ENCODE data around the gene DDHD1. TPM values are rescaled to one million over a fixed set of nuclear protein-coding genes. Genes with fewer than 3 reads are reported as not detected.
"Not testable (repeated sequence)": the region's sequence is repeated elsewhere in the genome, so short reads cannot be mapped to it uniquely, and the experiment has no call there.

The DDHD1 gene
- polyA plus RNA-seq, 1 of the 3 experiments (the other 2 are of a cell fraction), result 1.9 TPM

GRCh38 chr14:53090853-53091252 lies 62.3 kb downstream of the DDHD1 start (continued):
- TF ChIP-seq IRF3 (IDR thresholded peaks at IDR 0.05; ENCODE audit: low read depth, low read length), result no peak

GRCh38 chr14:53084954-53085353 lies 68.2 kb downstream of the DDHD1 start:
- CTCF ChIA-PET, result interaction anchor here (1.6 kb wide), 1 partner anchor 14 kb away, joined by 5 read pairs; no protein-coding TSS in a partner anchor
- H3K4me2 ChIP-seq; H4K20me1 ChIP-seq (ENCODE audit: insufficient read depth); H2AFZ ChIP-seq (ENCODE audit: low read depth); H3K9me3 ChIP-seq; DNase-seq; H3K9me2 ChIP-seq; H3K27ac ChIP-seq (ENCODE audit: low read depth in 2 of 2, low read length in 1 of 2); H3K36me3 ChIP-seq (replicated peaks in 1 of 2; ENCODE audit: control insufficient read depth in 1 of 2, insufficient read depth in 2 of 2, low read length in 1 of 2); H3K4me1 ChIP-seq (ENCODE audit: control insufficient read depth in 1 of 2, insufficient read depth in 2 of 2, low read depth in 1 of 2, low read length in 1 of 2); H3F3A ChIP-seq (replicated peaks; ENCODE audit: insufficient read depth); H3K9ac ChIP-seq; H3K79me2 ChIP-seq (ENCODE audit: insufficient read depth); H3K4me3 ChIP-seq (ENCODE audit: low read depth in 2 of 2, low read length in 1 of 2); POLR2A ChIA-PET; H3K27me3 ChIP-seq (ENCODE audit: insufficient read depth): not testable (repeated sequence)
- 85% methylated on average over 5 of the region's 7 CpGs for WGBS (ENCODE audit: low lambda C conversion rate)

- no peak overlapping the region for H2AFZ ChIP-seq (ENCODE audit: low read depth)
- TF ChIP-seq POLR2AphosphoS5 (IDR thresholded peaks at IDR 0.05; ENCODE audit: low read depth, low read length) (no peak), RXRA (IDR thresholded peaks at IDR 0.05; ENCODE audit: borderline replicate concordance, low read depth) (no peak), TCF12 (IDR thresholded peaks at IDR 0.05) (no peak), REST (IDR thresholded peaks at IDR 0.05; ENCODE audit: low read depth, low read length) (no peak), MXI1 (IDR thresholded peaks at IDR 0.05; ENCODE audit: low read depth, low read length) (no peak), RAD21 (IDR thresholded peaks at IDR 0.05; ENCODE audit: low read length) (no peak), IRF3 (IDR thresholded peaks at IDR 0.05; ENCODE audit: low read depth, low read length) (no peak), RFX5 (IDR thresholded peaks at IDR 0.05; ENCODE audit: low read length) (no peak), NFIC (IDR thresholded peaks at IDR 0.05; ENCODE audit: borderline replicate concordance) (no peak), PBX3 (IDR thresholded peaks at IDR 0.05) (no peak), EP300 (IDR thresholded peaks at IDR 0.05; ENCODE audit: borderline replicate concordance in 1 of 2, low read depth in 1 of 2, low read length in 1 of 2) (no peak), CHD2 (IDR thresholded peaks at IDR 0.05; ENCODE audit: low read length, partially characterized antibody) (no peak)
- ChIA-PET POLR2A (no interaction called here), CTCF (interaction anchor here (1.1 to 2.0 kb wide), 4 partner anchors 8 to 242 kb away, joined by 3 to 11 read pairs (median 4); no protein-coding TSS in a partner anchor)
- no peaks in the 10 kb centered on the region for H4K20me1 ChIP-seq (ENCODE audit: insufficient read depth)
- no peak overlapping the region for H3K27ac ChIP-seq (ENCODE audit: low read depth in 2 of 2, low read length in 1 of 2)
- H3F3A ChIP-seq (replicated peaks; ENCODE audit: insufficient read depth), result peaks cover 7% of the 10 kb centered on the region
- WGBS (ENCODE audit: low lambda C conversion rate), result 100% methylated on average over 1 of the region's 1 CpG
- no peaks in the 10 kb centered on the region for H3K27me3 ChIP-seq (ENCODE audit: insufficient read depth)
- no peaks in the 10 kb centered on the region for H3K79me2 ChIP-seq (ENCODE audit: insufficient read depth)
- no peaks in the 10 kb centered on the region for H3K9me2 ChIP-seq
- H3K36me3 ChIP-seq (replicated peaks in 1 of 2; ENCODE audit: control insufficient read depth in 1 of 2, insufficient read depth in 2 of 2, low read length in 1 of 2), result peaks cover 4 to 12% of the 10 kb centered on the region in 2 experiments
- DNase-seq, result no peak
- H3K9me3 ChIP-seq, result no peaks in the 10 kb centered on the region
- H3K9ac ChIP-seq, result no peak overlapping the region
- H3K4me3 ChIP-seq (ENCODE audit: low read depth in 2 of 2, low read length in 1 of 2), result no peak overlapping the region
- H3K4me1 ChIP-seq (ENCODE audit: control insufficient read depth in 1 of 2, insufficient read depth in 2 of 2, low read depth in 1 of 2, low read length in 1 of 2), result no peaks in the 10 kb centered on the region; a peak in 1 of 4 replicates
- H3K4me2 ChIP-seq, result no peak overlapping the region
These were observed 88.6 kb downstream of the DDHD1 start for GRCh38 chr14:53064475-53064874.

Data from SK-N-SH (cell line).